Transverse colon (tissue), 4 donors: Measurements from ENCODE around the gene JSRP1. TPM values are rescaled to one million over a fixed set of nuclear protein-coding genes. Genes with fewer than 3 reads are reported as not detected.

Experiments used
- DNase-seq: peaks from one replicate; pipeline ENCODE4 v3.0.0-alpha.2; 2019
- H3K27ac ChIP-seq, 4 donors: fragments of 200-600 bp; sonication (generic); 2 replicates each; pipeline ENCODE4 v1.5.1; 2016 to 2018; ENCODE audit warnings: inconsistent platforms in 4 of 4
- H3K27me3 ChIP-seq: fragments of 200-600 bp; sonication (generic); 2 replicates; pipeline ENCODE4 v1.5.1; 2017; ENCODE audit warnings: inconsistent platforms
- H3K36me3 ChIP-seq, 4 donors: fragments of 200-600 bp; sonication (generic); 2 replicates each; pipeline ENCODE4 v1.5.1; 2017 to 2019; ENCODE audit warnings: inconsistent platforms in 4 of 4
- H3K4me1 ChIP-seq, 4 donors: fragments of 200-600 bp; sonication (generic); 2 replicates each; pipeline ENCODE4 v1.5.1; 2017 to 2020; ENCODE audit warnings: inconsistent platforms in 4 of 4
- H3K4me3 ChIP-seq, 4 donors: fragments of 200-600 bp; sonication (generic); 1 replicate in 1 of 4; 2 replicates in 3 of 4; pipeline versions ENCODE4 v1.5.1 to v1.6.1; 2017 to 2019; ENCODE audit warnings: inconsistent platforms in 4 of 4
- H3K9me3 ChIP-seq, 2 donors: fragments of 200-600 bp; sonication (generic); 2 replicates each; pipeline ENCODE4 v1.5.1; 2017 to 2019; ENCODE audit warnings: inconsistent platforms in 2 of 2
- CTCF ChIP-seq, 5 experiments: fragments of 200-600 bp in 3 of 5; fragments of 450-650 bp in 2 of 5; sonication (generic) in 3 of 5; IDR thresholded peaks; 1 replicate in 2 of 5; 2 replicates in 3 of 5; pipeline ENCODE4 v1.5.1; 2016 to 2017; ENCODE audit warnings: antibody characterized with exemption in 5 of 5, inconsistent platforms in 3 of 5, mild to moderate bottlenecking in 2 of 5, moderate library complexity in 1 of 5
- EP300 ChIP-seq: sonication (generic); formaldehyde crosslinking; IDR thresholded peaks from one replicate; pipeline ENCODE4 v1.6.1; 2017; ENCODE audit warnings: antibody characterized with exemption, low read depth
- POLR2A ChIP-seq: fragments of 450-650 bp; IDR thresholded peaks from one replicate; pipeline ENCODE4 v1.6.1; 2016; ENCODE audit warnings: antibody characterized with exemption, mild to moderate bottlenecking, moderate library complexity
- POLR2AphosphoS5 ChIP-seq, 3 donors: sonication (generic); formaldehyde crosslinking; IDR thresholded peaks; one replicate each; pipeline ENCODE4 v1.6.1; 2016; ENCODE audit warnings: antibody characterized with exemption in 3 of 3
- WGBS, 2 donors: methylation state at CpG; one replicate each; pipeline ENCODE4 v1.1.5; 2018; ENCODE audit warnings: low coverage in 1 of 2; 5-methylcytosine and 5-hydroxymethylcytosine counted together
- in situ Hi-C, 4 donors: fragments of 200-750 bp; cut with MboI; loops; one replicate each; pipeline versions ENCODE4 v1.15.0 to v1.15.1; 2017; ENCODE audit warnings: low sequenced_read_pairs in 3 of 4, low pct_ligation_motif_present in 1 of 4, low pct_unique_long_range_greater_than_20kb in 1 of 4
- intact Hi-C: fragments of 100-400 bp; cut with DNase I; formaldehyde crosslinking; loops from one replicate; pipeline ENCODE4 v1.15.1; 2023; ENCODE audit warnings: low total_unique reads
- total RNA-seq, 4 donors: library from RNA; depleted of rRNA; stranded (reverse); fragments of >200 nt; gene quantifications; one replicate each; pipeline ENCODE4 v1.1.0, GENCODE V29; 2016

Gene JSRP1
- total RNA-seq, 4 donors from 2014 or later, result 5.6 TPM; not detected in 3

- intact Hi-C loops, result loop anchor here (5.0 kb wide), 1 partner anchor 107 kb away; the partner anchor contains the start of gene DOT1L
Observed at GRCh38 chr19:2269244-2270156, 13.3 kb upstream of the JSRP1 start.

GRCh38 chr19:2268861-2269243 is 12.6 kb upstream of the JSRP1 start:
- 2 to 17% methylated on average over 2 to 18 of the region's 19 CpGs for WGBS, 2 donors
- in situ Hi-C loops, result loop anchor here in 1 of 4 donors (25.0 kb wide), 1 partner anchor 107 kb away; the partner anchor contains the start of genes AP3D1 and DOT1L

More at GRCh38 chr19:2269244-2270156, 13.3 kb upstream of the JSRP1 start:
- peak; percentile 99 for DNase-seq
- WGBS, 2 donors, result 1% methylated on average over 94 of the region's 103 CpGs; no CpG with 5 or more reads in 1 of the 2 donors
- in situ Hi-C loops, result loop anchor here in 1 of 4 donors (25.0 kb wide), 1 partner anchor 107 kb away; the partner anchor contains the start of genes AP3D1 and DOT1L
- peaks cover 35 to 57% (median 53%) of the 10 kb centered on the region in 4 donors for H3K4me1 ChIP-seq
- peaks cover 0 to 12% (median 5%) of the 10 kb centered on the region in 4 donors for H3K36me3 ChIP-seq
- peak overlapping the region; percentile 97 to 99 (median 99) for H3K27ac ChIP-seq
- no peaks in the 10 kb centered on the region for H3K27me3 ChIP-seq
- no peaks in the 10 kb centered on the region for H3K9me3 ChIP-seq
- peak; percentile 100 for TF ChIP-seq POLR2AphosphoS5 (IDR thresholded peaks at IDR 0.05)
- peak; percentile 100 for TF ChIP-seq POLR2A
- peak in 4 of 5 experiments; percentile 18 to 69 (median 36) for TF ChIP-seq CTCF (IDR thresholded peaks at IDR 0.05)
- peak; percentile 27 for TF ChIP-seq EP300
- peak overlapping the region; percentile 92 to 100 (median 96) for H3K4me3 ChIP-seq

GRCh38 chr19:2268480-2268830 is 12.2 kb upstream of the JSRP1 start:
- Histone ChIP-seq H3K4me1 (peaks cover 31 to 46% (median 43%) of the 10 kb centered on the region in 4 donors), H3K36me3 (peaks cover 0 to 12% (median 5%) of the 10 kb centered on the region in 4 donors), H3K4me3 (peak overlapping the region in 3 of 4 donors; percentile 92 to 99 (median 94)), H3K27ac (peak overlapping the region; percentile 97 to 99 (median 99)), H3K27me3 (no peaks in the 10 kb centered on the region), H3K9me3 (no peaks in the 10 kb centered on the region)
- TF ChIP-seq POLR2A, result no peak
- DNase-seq, result no peak
- intact Hi-C loops, result no loop called here
- 88 to 92% methylated on average over 4 of the region's 4 CpGs for WGBS, 2 donors
- in situ Hi-C loops, result loop anchor here in 1 of 4 donors (25.0 kb wide), 1 partner anchor 106 kb away; the partner anchor contains the start of genes AP3D1 and DOT1L

More at GRCh38 chr19:2268861-2269243, 12.6 kb upstream of the JSRP1 start:
- DNase-seq, result no peak
- no peak for TF ChIP-seq EP300
- no peak for TF ChIP-seq POLR2AphosphoS5 (IDR thresholded peaks at IDR 0.05)
- TF ChIP-seq POLR2A, result no peak
- no peak for TF ChIP-seq CTCF (IDR thresholded peaks at IDR 0.05)
- H3K27ac ChIP-seq, result peak overlapping the region; percentile 97 to 99 (median 99)
- intact Hi-C loops, result no loop called here
- peak overlapping the region; percentile 49 to 99 (median 93) for H3K4me3 ChIP-seq
- H3K9me3 ChIP-seq, result no peaks in the 10 kb centered on the region
- H3K36me3 ChIP-seq, result peaks cover 0 to 12% (median 5%) of the 10 kb centered on the region in 4 donors
- no peaks in the 10 kb centered on the region for H3K27me3 ChIP-seq
- peaks cover 35 to 50% (median 46%) of the 10 kb centered on the region in 4 donors for H3K4me1 ChIP-seq

- in situ Hi-C loops (loop anchor here in 1 of 4 donors (25.0 kb wide), 1 partner anchor 104 kb away; the partner anchor contains the start of genes AP3D1 and DOT1L), intact Hi-C loops (no loop called here)
- H3K27me3 ChIP-seq, result no peaks in the 10 kb centered on the region
- WGBS, 2 donors, result 41 to 63% methylated on average over 2 to 17 of the region's 18 CpGs
- TF ChIP-seq CTCF (IDR thresholded peaks at IDR 0.05), result no peak
- TF ChIP-seq POLR2AphosphoS5 (IDR thresholded peaks at IDR 0.05), result peak; percentile 7 to 70 (median 51)
- H3K36me3 ChIP-seq, result no peaks in the 10 kb centered on the region
- peak; percentile 93 for DNase-seq
- H3K27ac ChIP-seq, result peak overlapping the region; percentile 44 to 71 (median 66)
- H3K4me3 ChIP-seq, result no peak overlapping the region
- H3K4me1 ChIP-seq, result peaks cover 10 to 34% (median 25%) of the 10 kb centered on the region in 4 donors
- H3K9me3 ChIP-seq, result no peaks in the 10 kb centered on the region
Observed at GRCh38 chr19:2266183-2266993, 10.2 kb upstream of the JSRP1 start.
